Gastrocnemius medialis (tissue), 4 donors: ENCODE results near the gene JSRP1. TPM values are rescaled to one million over a fixed set of nuclear protein-coding genes. Genes with fewer than 3 reads are reported as not detected.

ENCODE experiments used
- ATAC-seq, 2 donors: fragments of 150-250 bp; one replicate each; pipeline ENCODE4 v1.9.1; 2016
- DNase-seq, 2 donors: peaks; one replicate each; pipeline ENCODE4 v3.0.0-alpha.2; 2019
- H3K27ac ChIP-seq, 4 donors: fragments of 200-600 bp; sonication (generic); 1 replicate in 1 of 4; 2 replicates in 3 of 4; pipeline ENCODE4 v1.5.1; 2016 to 2018; ENCODE audit warnings: mild to moderate bottlenecking in 2 of 4, moderate library complexity in 1 of 4
- H3K27me3 ChIP-seq, 3 donors: fragments of 200-600 bp; sonication (generic) in 2 of 3; 1 replicate in 1 of 3; 2 replicates in 2 of 3; pipeline versions ENCODE4 v1.5.1 to v1.6.0; 2016 to 2019; ENCODE audit warnings: mild to moderate bottlenecking in 1 of 3, moderate library complexity in 1 of 3
- H3K36me3 ChIP-seq, 2 donors: fragments of 200-600 bp; sonication (generic) in 1 of 2; one replicate each; pipeline ENCODE4 v1.5.1; 2017 to 2018
- H3K4me1 ChIP-seq, 2 donors: fragments of 200-600 bp; sonication (generic) in 1 of 2; one replicate each; pipeline ENCODE4 v1.5.1; 2016 to 2017; ENCODE audit warnings: mild to moderate bottlenecking in 2 of 2
- H3K4me3 ChIP-seq, 4 donors: fragments of 200-600 bp; sonication (generic) in 3 of 4; 1 replicate in 1 of 4; 2 replicates in 3 of 4; pipeline ENCODE4 v1.5.1; 2016 to 2019; ENCODE audit warnings: mild to moderate bottlenecking in 2 of 4
- H3K9me3 ChIP-seq, 3 donors: fragments of 200-600 bp; sonication (generic) in 2 of 3; 1 replicate in 1 of 3; 2 replicates in 2 of 3; pipeline ENCODE4 v1.5.1; 2016 to 2019
- POLR2A ChIP-seq, 2 donors: fragments of 450-650 bp; IDR thresholded peaks; one replicate each; pipeline ENCODE4 v1.6.1; 2017; ENCODE audit warnings: antibody characterized with exemption in 2 of 2, mild to moderate bottlenecking in 2 of 2, moderate library complexity in 2 of 2
- in situ Hi-C, 4 donors: fragments of 200-750 bp; cut with MboI; loops; one replicate each; pipeline versions ENCODE4 v1.15.0 to v1.8.0; 2017; ENCODE audit warnings: low sequenced_read_pairs in 4 of 4
- intact Hi-C: fragments of 100-400 bp; cut with DNase I; formaldehyde crosslinking; loops from one replicate; pipeline ENCODE4 v1.15.1; 2023; ENCODE audit warnings: low total_unique reads
- total RNA-seq, 4 donors: library from RNA; depleted of rRNA; stranded (reverse); fragments of >200 nt; gene quantifications; one replicate each; pipeline versions ENCODE4 v1.1.0 to v1.2.3, GENCODE V29; 2016
- TF ChIP-seq, protein P1 (sequence below), 5 experiments: fragments of 450-650 bp in 3 of 5; fragments of 200-600 bp in 2 of 5; sonication (generic) in 2 of 5; IDR thresholded peaks in 4 of 5; conservative IDR thresholded peaks in 1 of 5; 1 replicate in 4 of 5; 2 replicates in 1 of 5; pipeline ENCODE4 v1.5.1; 2016 to 2019; ENCODE audit warnings: antibody characterized with exemption in 5 of 5, mild to moderate bottlenecking in 3 of 5, moderate library complexity in 3 of 5

JSRP1 gene
- total RNA-seq, 4 donors from 2014 or later: 152 to 383 (median 303) TPM

DNA sequence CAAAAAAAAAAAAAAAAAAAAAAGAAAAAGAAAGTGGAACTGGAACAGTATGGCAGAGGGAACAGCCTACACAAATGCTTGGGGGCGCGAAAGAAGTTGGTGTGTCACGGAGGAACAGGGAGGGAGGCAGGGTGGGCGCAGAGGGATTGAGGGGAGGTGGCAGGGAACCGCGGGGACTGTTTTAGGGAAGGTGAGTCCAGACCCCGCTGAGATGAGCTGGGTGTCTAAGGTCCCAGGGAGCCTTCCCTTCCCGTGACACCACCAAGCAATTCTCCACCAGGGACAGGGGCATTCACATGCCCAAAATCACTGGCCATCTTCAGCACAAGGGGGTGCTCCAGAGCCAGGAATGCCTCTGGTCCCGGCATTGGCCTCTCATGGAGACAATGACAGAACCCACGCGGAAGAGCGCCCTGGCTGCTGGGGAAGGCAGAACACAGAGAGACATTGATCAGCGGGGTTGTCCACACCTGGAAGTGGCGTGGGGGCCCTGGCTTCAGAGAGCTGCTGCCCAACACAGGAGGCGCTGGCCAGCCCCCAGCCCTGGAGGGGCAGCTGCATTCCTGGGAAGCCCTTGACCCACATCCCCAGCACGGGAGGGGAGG is 18.8 kb upstream of the JSRP1 start:
- H3K36me3 ChIP-seq: peaks cover 0 to 19% of the 10 kb centered on the region in 2 donors
- H3K4me1 ChIP-seq: peaks cover 36 to 43% of the 10 kb centered on the region in 2 donors
- in situ Hi-C loops (loop anchor here (5.0 to 25.0 kb wide), 2 partner anchors 38 to 112 kb away; partner anchors contain the start of genes PLEKHJ1 (in 1 of the 4) and SF3A2 (in 1 of the 4)), intact Hi-C loops (loop anchor here (5.0 kb wide), 3 partner anchors 42 to 117 kb away; partner anchors contain the start of genes LSM7 and SPPL2B)
- no peak overlapping the region for H3K4me3 ChIP-seq
- no peaks in the 10 kb centered on the region for H3K27me3 ChIP-seq
- no peaks in the 10 kb centered on the region for H3K9me3 ChIP-seq
- TF ChIP-seq POLR2A (IDR thresholded peaks at IDR 0.05): no peak
- TF ChIP-seq, protein P1, sequence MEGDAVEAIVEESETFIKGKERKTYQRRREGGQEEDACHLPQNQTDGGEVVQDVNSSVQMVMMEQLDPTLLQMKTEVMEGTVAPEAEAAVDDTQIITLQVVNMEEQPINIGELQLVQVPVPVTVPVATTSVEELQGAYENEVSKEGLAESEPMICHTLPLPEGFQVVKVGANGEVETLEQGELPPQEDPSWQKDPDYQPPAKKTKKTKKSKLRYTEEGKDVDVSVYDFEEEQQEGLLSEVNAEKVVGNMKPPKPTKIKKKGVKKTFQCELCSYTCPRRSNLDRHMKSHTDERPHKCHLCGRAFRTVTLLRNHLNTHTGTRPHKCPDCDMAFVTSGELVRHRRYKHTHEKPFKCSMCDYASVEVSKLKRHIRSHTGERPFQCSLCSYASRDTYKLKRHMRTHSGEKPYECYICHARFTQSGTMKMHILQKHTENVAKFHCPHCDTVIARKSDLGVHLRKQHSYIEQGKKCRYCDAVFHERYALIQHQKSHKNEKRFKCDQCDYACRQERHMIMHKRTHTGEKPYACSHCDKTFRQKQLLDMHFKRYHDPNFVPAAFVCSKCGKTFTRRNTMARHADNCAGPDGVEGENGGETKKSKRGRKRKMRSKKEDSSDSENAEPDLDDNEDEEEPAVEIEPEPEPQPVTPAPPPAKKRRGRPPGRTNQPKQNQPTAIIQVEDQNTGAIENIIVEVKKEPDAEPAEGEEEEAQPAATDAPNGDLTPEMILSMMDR (IDR thresholded peaks at IDR 0.05 in 4 of 5, conservative IDR thresholded peaks at IDR 0.05 in 1 of 5): peak; percentile 44 to 68 (median 53)
- peak overlapping the region; percentile 35 to 65 (median 54) for H3K27ac ChIP-seq
- DNase-seq (peak in 1 of 2 donors; percentile 73), ATAC-seq (peak in 1 of 2 donors; percentile 28)

DNA sequence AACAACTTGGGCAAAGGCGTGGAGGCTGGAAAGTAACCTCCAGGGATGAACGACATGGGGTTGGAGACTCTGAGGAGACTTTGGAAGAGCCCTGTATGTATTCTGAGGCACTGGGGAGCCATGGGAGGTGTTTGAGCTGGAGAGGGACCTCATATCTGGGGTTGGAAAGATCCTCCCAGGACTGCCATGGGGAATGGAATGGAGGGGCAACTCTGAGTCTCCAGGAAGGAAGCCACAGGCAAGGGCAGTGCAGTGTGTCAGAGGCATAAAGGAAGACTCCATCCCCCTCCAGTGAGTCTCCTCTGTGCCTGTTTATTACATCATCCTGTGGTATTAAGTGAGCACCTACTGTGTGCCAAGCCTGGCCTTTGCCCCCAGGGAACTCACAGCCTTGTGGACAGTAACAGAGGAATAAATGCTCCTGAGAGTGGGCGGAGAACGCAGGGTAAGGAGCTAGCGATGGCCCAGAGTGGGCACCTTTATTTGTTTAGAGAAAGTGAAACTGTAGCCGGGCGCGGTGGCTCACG is 18.0 kb upstream of the JSRP1 start:
- H3K9me3 ChIP-seq: no peaks in the 10 kb centered on the region
- H3K36me3 ChIP-seq: peaks cover 0 to 19% of the 10 kb centered on the region in 2 donors
- H3K27me3 ChIP-seq: no peaks in the 10 kb centered on the region
- DNase-seq: no peak
- no peak for ATAC-seq
- no peak for TF ChIP-seq POLR2A (IDR thresholded peaks at IDR 0.05)
- TF ChIP-seq, protein P1 (IDR thresholded peaks at IDR 0.05 in 4 of 5, conservative IDR thresholded peaks at IDR 0.05 in 1 of 5): no peak
- H3K4me1 ChIP-seq: peaks cover 36 to 43% of the 10 kb centered on the region in 2 donors
- H3K27ac ChIP-seq: peak overlapping the region; percentile 99 to 100 (median 100)
- in situ Hi-C loops: no loop called here
- intact Hi-C loops: loop anchor here (5.0 kb wide), 2 partner anchors 53 to 118 kb away; partner anchors contain the start of genes LSM7 and SPPL2B
- H3K4me3 ChIP-seq: peak overlapping the region in 1 of 4 donors; percentile 100

DNA sequence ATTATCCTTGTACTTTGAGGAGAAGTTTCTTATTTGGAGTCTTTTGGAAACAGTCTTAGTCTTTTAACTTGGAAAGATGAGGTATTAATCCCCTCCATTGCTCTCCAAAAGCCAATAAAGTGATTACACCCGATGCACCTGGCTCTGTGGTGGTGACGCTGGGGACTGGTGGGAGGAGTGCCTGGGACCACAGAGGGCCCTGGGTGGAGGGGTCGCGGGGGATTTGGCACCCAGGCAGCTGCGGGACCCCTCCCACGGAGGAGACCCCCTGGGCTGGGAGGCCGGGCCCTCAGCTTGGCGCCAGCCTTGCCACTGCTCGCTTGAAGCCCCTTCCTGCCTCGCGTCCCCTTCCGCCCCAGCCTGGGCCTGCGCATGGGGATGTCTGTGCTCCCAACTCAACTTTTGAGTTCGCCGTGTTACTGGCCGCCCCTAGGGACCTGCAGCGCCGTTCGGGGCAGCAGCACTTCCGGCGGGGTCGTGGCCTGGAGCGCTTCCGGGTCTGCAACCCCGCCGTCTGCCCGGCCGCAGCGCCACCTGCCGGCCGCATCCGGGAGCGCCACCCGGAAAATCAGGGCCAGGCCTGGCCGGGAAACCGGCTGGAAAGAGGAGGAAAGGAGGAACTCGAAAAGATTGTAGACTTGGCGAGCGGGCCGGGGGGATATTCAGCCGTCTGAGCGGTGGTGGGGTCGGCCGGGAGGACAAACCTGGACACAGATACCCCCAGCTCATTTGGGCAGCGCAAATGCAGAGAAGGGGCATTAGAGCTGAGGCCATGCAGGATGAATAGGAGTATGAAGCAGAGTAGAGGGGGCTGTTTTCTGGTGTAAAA is 17.4 kb upstream of the JSRP1 start:
- Histone ChIP-seq H3K4me1 (peaks cover 36 to 45% of the 10 kb centered on the region in 2 donors), H3K27ac (peak overlapping the region; percentile 99 to 100 (median 100)), H3K27me3 (no peaks in the 10 kb centered on the region), H3K4me3 (peak overlapping the region; percentile 35 to 100 (median 70)), H3K9me3 (no peaks in the 10 kb centered on the region), H3K36me3 (peaks cover 0 to 19% of the 10 kb centered on the region in 2 donors)
- ATAC-seq: no peak
- intact Hi-C loops (loop anchor here (1.0 to 5.0 kb wide), 4 partner anchors 37 to 119 kb away; partner anchors contain the start of genes DOT1L, LSM7, PLEKHJ1 and SF3A2), in situ Hi-C loops (no loop called here)
- TF ChIP-seq POLR2A (IDR thresholded peaks at IDR 0.05): peak in 1 of 2 donors; percentile 22
- TF ChIP-seq, protein P1 (IDR thresholded peaks at IDR 0.05 in 4 of 5, conservative IDR thresholded peaks at IDR 0.05 in 1 of 5): peak; percentile 95 to 99 (median 99)
- DNase-seq: peak in 1 of 2 donors; percentile 66

DNA sequence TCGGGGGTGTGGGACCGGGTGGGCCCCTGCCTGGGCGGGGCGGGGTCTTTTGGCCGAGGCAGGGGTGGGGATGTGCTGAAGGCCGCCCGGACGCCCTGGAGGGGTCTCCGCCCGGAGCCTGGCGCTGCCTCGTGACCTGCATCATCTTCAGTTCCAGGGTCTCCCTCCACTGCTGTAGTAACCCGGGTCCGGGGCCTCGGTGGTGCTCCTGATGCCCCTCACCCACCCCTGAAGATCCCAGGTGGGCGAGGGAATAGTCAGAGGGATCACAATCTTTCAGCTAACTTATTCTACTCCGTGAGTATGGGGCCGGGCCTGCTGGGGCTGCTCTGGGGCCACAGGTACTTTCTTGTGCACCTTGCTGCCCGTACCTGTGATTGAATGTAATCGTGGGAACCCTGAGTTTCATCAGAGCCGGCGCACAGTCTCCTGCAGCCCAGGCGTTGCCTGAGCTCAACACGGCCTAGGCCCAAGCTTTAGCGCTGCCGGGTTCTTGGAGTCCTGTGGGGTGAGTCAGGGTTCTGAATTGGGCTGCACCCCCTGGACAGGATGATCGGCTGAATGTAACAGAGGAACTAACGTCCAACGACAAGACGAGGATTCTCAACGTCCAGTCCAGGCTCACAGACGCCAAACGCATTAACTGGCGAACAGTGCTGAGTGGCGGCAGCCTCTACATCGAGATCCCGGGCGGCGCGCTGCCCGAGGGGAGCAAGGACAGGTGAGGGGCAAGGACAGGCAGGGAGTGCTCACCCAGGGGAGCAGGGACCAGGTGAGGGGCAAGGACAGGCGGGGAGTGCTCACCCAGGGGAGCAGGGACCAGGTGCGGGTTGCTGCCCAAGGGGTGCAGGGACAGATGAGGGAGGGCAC is 15.3 kb upstream of the JSRP1 start:
- TF ChIP-seq POLR2A (IDR thresholded peaks at IDR 0.05): peak; percentile 26 to 62
- TF ChIP-seq, protein P1 (IDR thresholded peaks at IDR 0.05 in 4 of 5, conservative IDR thresholded peaks at IDR 0.05 in 1 of 5): peak in 1 of 5 experiments; percentile 8
- DNase-seq (peak; percentile 58 to 89), ATAC-seq (peak; percentile 33 to 49)
- Histone ChIP-seq H3K36me3 (peaks cover 0 to 19% of the 10 kb centered on the region in 2 donors), H3K27me3 (no peaks in the 10 kb centered on the region), H3K4me1 (peaks cover 43 to 50% of the 10 kb centered on the region in 2 donors), H3K9me3 (no peaks in the 10 kb centered on the region), H3K27ac (peak overlapping the region; percentile 99 to 100 (median 100)), H3K4me3 (peak overlapping the region; percentile 88 to 100 (median 98))
- in situ Hi-C loops: no loop called here
- intact Hi-C loops: loop anchor here (2.0 to 5.0 kb wide), 4 partner anchors 56 to 121 kb away; partner anchors contain the start of genes DOT1L, LSM7 and SPPL2B
